CD14-positive monocyte (primary cell): ENCODE data around the gene BBC3. TPM values are rescaled to one million over a fixed set of nuclear protein-coding genes. Genes with fewer than 3 reads are reported as not detected.

ENCODE experiments used
- DNase-seq, 3 donors: peaks; one replicate each; pipeline ENCODE4 v3.0.0-alpha.2; 2011 to 2022
- H2AFZ ChIP-seq: 2 replicates; pipeline ENCODE4 v1.6.0; 2012; ENCODE audit warnings: mild to moderate bottlenecking, low read depth, low read length, inconsistent platforms; ENCODE audit not compliant: insufficient read depth, poor library complexity, severe bottlenecking
- H3K27ac ChIP-seq, 2 donors: 1 replicate in 1 of 2; 2 replicates in 1 of 2; pipeline ENCODE4 v1.5.1; 2012 to 2013; ENCODE audit warnings: low read length in 2 of 2, control low read depth in 1 of 2, inconsistent platforms in 1 of 2, low read depth in 1 of 2, mild to moderate bottlenecking in 1 of 2
- H3K27me3 ChIP-seq, 2 donors: one replicate each; pipeline versions ENCODE4 v1.6.0 to v1.6.1; 2011 to 2013; ENCODE audit warnings: low read length in 2 of 2; ENCODE audit not compliant: control insufficient read depth in 2 of 2, insufficient read depth in 2 of 2
- H3K36me3 ChIP-seq, 2 donors: replicated peaks in 1 of 2; 1 replicate in 1 of 2; 2 replicates in 1 of 2; pipeline versions ENCODE4 v1.5.1 to v1.6.1; 2012 to 2013; ENCODE audit warnings: low read length in 2 of 2, control low read depth in 1 of 2, inconsistent platforms in 1 of 2, mild to moderate bottlenecking in 1 of 2; ENCODE audit not compliant: insufficient read depth in 2 of 2, control insufficient read depth in 1 of 2
- H3K4me1 ChIP-seq, 2 donors: 1 replicate in 1 of 2; 2 replicates in 1 of 2; pipeline versions ENCODE4 v1.5.1 to v1.6.1; 2012 to 2013; ENCODE audit warnings: low read length in 2 of 2, control low read depth in 1 of 2, inconsistent platforms in 1 of 2, mild to moderate bottlenecking in 1 of 2, moderate library complexity in 1 of 2; ENCODE audit not compliant: insufficient read depth in 2 of 2, control insufficient read depth in 1 of 2
- H3K4me2 ChIP-seq: replicated peaks from 2 replicates; pipeline ENCODE3; 2012; ENCODE audit warnings: low read length, moderate library complexity, mild to moderate bottlenecking; ENCODE audit not compliant: poor library complexity, severe bottlenecking; ENCODE audit errors: extremely low read depth
- H3K4me3 ChIP-seq, 3 experiments: fragments of 200-600 bp in 1 of 3; sonication (generic) in 1 of 3; replicated peaks in 1 of 3; 1 replicate in 2 of 3; 2 replicates in 1 of 3; pipeline ENCODE4 v1.5.1; 2011 to 2013; ENCODE audit warnings: low read length in 3 of 3, mild to moderate bottlenecking in 3 of 3, control low read depth in 2 of 3, low read depth in 2 of 3, inconsistent platforms in 1 of 3, moderate library complexity in 1 of 3
- H3K79me2 ChIP-seq: 2 replicates; pipeline ENCODE4 v1.6.0; 2012; ENCODE audit warnings: mild to moderate bottlenecking, control low read depth, inconsistent platforms, low read length, moderate library complexity; ENCODE audit not compliant: insufficient read depth
- H3K9ac ChIP-seq: 2 replicates; pipeline ENCODE4 v1.6.0; 2017; ENCODE audit warnings: low read length, mild to moderate bottlenecking; ENCODE audit not compliant: insufficient read depth, poor library complexity, severe bottlenecking
- H3K9me3 ChIP-seq, 2 donors: replicated peaks in 1 of 2; 1 replicate in 1 of 2; 2 replicates in 1 of 2; pipeline versions ENCODE4 v1.5.1 to v1.6.1; 2012 to 2013; ENCODE audit warnings: low read length in 2 of 2, control low read depth in 1 of 2; ENCODE audit not compliant: control insufficient read depth in 1 of 2, insufficient read depth in 1 of 2
- H4K20me1 ChIP-seq: 2 replicates; pipeline ENCODE4 v1.6.0; 2012; ENCODE audit warnings: mild to moderate bottlenecking, low read length, control low read depth, moderate library complexity; ENCODE audit not compliant: insufficient read depth
- H3K27ac Mint-ChIP-seq, 7 donors: one replicate each; pipeline ENCODE4 v1.8.0; 2020; ENCODE audit warnings: mild to moderate bottlenecking in 7 of 7, mixed read lengths in 7 of 7, moderate library complexity in 6 of 7, inconsistent platforms in 2 of 7
- H3K27me3 Mint-ChIP-seq, 3 donors: one replicate each; pipeline ENCODE4 v1.8.0; 2021 to 2022; ENCODE audit warnings: low read depth in 3 of 3, mild to moderate bottlenecking in 3 of 3, mixed read lengths in 3 of 3, moderate library complexity in 3 of 3, inconsistent platforms in 1 of 3
- H3K36me3 Mint-ChIP-seq, 2 donors: one replicate each; pipeline ENCODE4 v1.8.0; 2020; ENCODE audit warnings: mixed read lengths in 2 of 2, inconsistent platforms in 1 of 2, mild to moderate bottlenecking in 1 of 2
- H3K4me1 Mint-ChIP-seq: one replicate; pipeline ENCODE4 v1.8.0; 2020; ENCODE audit warnings: mild to moderate bottlenecking, mixed read lengths
- H3K4me3 Mint-ChIP-seq, 2 donors: one replicate each; pipeline ENCODE4 v1.8.0; 2020; ENCODE audit warnings: mild to moderate bottlenecking in 2 of 2, mixed read lengths in 2 of 2, moderate library complexity in 1 of 2
- H3K9me3 Mint-ChIP-seq, 7 donors: one replicate each; pipeline ENCODE4 v1.8.0; 2020 to 2022; ENCODE audit warnings: mixed read lengths in 7 of 7, mild to moderate bottlenecking in 6 of 7, moderate library complexity in 6 of 7, inconsistent platforms in 2 of 7
- WGBS: methylation state at CpG from one replicate; pipeline ENCODE4 v1.1.5; 2013; ENCODE audit warnings: missing lambda C conversion rate; ENCODE audit not compliant: insufficient coverage; 5-methylcytosine and 5-hydroxymethylcytosine counted together
- intact Hi-C, 2 donors: fragments of 100-400 bp; cut with micrococcal nuclease; formaldehyde crosslinking; loops; one replicate each; pipeline versions ENCODE4 v1.15.0 to v1.15.1; 2023
- polyA plus RNA-seq, 3 donors: library from polyadenylated mRNA; depleted of rRNA in 1 of 3; unstranded in 2 of 3; stranded (reverse) in 1 of 3; fragments of 300-500 nt in 2 of 3; fragments of >200 nt in 1 of 3; fragmentation: Illumina TruSeq in 2 of 3; gene quantifications; 1 replicate in 2 of 3; 2 replicates in 1 of 3; pipeline ENCODE4 v1.2.3, GENCODE V29; 2012 to 2021
- TF ChIP-seq, protein P1 (sequence below): fragments of 200-600 bp; IDR thresholded peaks from one replicate; pipeline ENCODE4 v1.8.0; 2022; ENCODE audit warnings: antibody characterized with exemption, mild to moderate bottlenecking

BBC3 gene
- polyA plus RNA-seq, 3 donors, result 2.5 to 17.4 (median 4.8) TPM

DNA sequence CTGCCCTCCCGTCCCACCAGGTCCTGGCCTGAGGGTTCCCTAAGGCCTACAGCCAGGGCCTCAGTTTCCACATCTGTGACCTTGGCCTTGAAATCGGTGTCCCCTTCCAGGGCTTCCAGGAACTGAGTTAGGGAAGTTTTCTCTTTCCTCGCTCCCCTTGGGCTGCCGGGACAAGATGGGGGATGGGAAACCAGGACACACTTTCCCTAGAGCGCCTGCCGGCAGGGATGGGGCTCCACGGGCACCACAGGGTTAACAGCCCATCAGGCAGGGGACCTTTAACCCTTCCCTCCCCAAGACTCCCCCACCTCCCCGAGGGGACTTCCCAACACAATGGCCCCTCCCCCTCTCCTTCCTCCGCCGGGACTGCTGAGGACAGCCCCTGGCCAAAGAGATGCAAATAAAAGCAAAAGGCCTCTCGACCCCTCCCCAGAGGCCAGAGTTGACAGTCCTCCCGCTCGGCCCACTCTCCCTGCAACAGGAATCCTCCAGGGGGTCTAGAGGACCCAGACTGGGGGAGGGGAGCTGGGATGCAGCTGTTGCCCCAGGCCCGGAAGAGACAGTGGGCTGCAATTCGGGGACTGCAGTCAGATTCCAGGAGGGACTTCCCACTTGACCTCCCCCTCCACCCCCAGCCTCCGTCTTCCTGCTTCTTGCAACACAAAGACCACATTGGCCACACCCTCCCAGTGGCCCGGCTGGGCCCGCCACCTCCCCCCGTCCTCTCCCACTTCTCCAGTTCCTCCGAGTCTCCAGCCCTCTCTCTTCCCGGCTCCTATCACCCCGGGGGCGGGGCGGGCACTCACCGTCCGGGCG, 3.4 kb downstream of the BBC3 start:
- Histone ChIP-seq H3K27ac (peak overlapping the region; percentile 86 to 96), H3K27me3 (peaks cover 0 to 8% of the 10 kb centered on the region in 2 donors), H3K4me1 (peaks cover 53 to 64% of the 10 kb centered on the region in 2 donors), H3K4me2 (peak overlapping the region; percentile 82), H3K9ac (peak overlapping the region; percentile 89), H3K4me3 (peak overlapping the region; percentile 51 to 99 (median 70)), H4K20me1 (peaks cover 30% of the 10 kb centered on the region), H2AFZ (no peak overlapping the region), H3K79me2 (peaks cover 14% of the 10 kb centered on the region), H3K9me3 (no peaks in the 10 kb centered on the region), H3K36me3 (peaks cover 5% of the 10 kb centered on the region in 2 donors)
- TF ChIP-seq, protein P1, sequence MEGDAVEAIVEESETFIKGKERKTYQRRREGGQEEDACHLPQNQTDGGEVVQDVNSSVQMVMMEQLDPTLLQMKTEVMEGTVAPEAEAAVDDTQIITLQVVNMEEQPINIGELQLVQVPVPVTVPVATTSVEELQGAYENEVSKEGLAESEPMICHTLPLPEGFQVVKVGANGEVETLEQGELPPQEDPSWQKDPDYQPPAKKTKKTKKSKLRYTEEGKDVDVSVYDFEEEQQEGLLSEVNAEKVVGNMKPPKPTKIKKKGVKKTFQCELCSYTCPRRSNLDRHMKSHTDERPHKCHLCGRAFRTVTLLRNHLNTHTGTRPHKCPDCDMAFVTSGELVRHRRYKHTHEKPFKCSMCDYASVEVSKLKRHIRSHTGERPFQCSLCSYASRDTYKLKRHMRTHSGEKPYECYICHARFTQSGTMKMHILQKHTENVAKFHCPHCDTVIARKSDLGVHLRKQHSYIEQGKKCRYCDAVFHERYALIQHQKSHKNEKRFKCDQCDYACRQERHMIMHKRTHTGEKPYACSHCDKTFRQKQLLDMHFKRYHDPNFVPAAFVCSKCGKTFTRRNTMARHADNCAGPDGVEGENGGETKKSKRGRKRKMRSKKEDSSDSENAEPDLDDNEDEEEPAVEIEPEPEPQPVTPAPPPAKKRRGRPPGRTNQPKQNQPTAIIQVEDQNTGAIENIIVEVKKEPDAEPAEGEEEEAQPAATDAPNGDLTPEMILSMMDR, result no peak
- H3K36me3 Mint-ChIP-seq, result peaks cover 9 to 21% of the 10 kb centered on the region in 2 donors
- WGBS, result 0% methylated on average over 20 of the region's 27 CpGs
- H3K9me3 Mint-ChIP-seq, result peaks cover 0 to 5% (median 0%) of the 10 kb centered on the region in 7 donors
- peak; percentile 86 to 93 (median 86) for DNase-seq
- intact Hi-C loops, result loop anchor here in 1 of 2 donors (2.0 kb wide), 1 partner anchor 13 kb away; no protein-coding TSS in a partner anchor
- H3K27me3 Mint-ChIP-seq, result peaks cover 9 to 15% (median 13%) of the 10 kb centered on the region in 3 donors
- H3K27ac Mint-ChIP-seq, result peak overlapping the region; percentile 96 to 99 (median 98)
- H3K4me1 Mint-ChIP-seq, result peaks cover 26% of the 10 kb centered on the region
- H3K4me3 Mint-ChIP-seq, result peak overlapping the region; percentile 87 to 88

DNA sequence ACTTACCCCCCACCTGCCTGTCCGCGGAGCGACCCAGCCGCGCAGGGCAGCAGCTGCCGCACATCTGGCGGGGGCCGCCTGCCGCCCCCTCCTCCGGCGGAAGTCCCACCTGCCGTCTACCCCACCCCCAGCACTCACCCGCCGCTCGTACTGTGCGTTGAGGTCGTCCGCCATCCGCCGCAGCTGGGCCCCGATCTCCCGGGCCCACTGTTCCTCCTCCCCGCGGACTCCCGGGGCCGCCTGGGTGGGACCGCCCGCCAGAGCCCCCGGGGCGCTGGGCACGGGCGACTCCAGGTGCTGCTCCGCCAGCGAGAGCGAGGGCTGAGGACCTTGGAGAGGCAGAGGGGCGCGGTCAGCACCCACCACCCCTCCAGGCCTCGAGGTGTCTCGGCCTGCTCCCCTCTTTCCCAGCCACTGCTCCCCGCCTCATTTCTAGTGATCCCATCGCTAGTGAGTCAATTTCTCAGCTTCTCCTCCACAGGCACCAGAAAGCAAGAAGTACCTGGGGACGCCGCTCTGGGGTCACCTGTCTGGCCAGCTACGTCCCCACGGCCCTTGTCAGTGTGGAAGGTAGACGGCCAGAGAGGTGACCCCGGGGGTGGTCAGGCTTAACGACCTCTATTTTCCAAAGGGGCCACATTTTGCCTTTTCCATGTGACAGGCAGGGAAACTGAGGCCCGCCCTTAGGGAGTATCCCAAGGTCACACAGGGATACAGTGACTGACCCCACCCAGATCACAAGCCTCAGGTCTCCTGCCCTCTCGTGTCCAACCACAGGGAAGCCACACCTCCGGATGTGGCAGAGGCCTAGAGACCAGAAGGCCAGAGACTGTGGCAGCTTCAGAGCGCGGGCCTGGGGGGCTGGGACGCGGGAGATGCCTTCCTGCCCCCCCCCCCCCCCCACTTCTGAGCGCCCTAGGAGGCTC, 4.3 kb downstream of the BBC3 start:
- peaks cover 17% of the 10 kb centered on the region for H3K4me1 Mint-ChIP-seq
- Histone ChIP-seq H3K9me3 (no peaks in the 10 kb centered on the region), H3K9ac (peak overlapping the region; percentile 89), H3K79me2 (peaks cover 14% of the 10 kb centered on the region), H3K4me1 (peaks cover 44 to 55% of the 10 kb centered on the region in 2 donors), H3K27ac (peak overlapping the region; percentile 86 to 96), H3K36me3 (peaks cover 12 to 14% of the 10 kb centered on the region in 2 donors), H2AFZ (no peak overlapping the region), H3K4me3 (peak overlapping the region; percentile 51 to 99 (median 70)), H3K4me2 (peak overlapping the region; percentile 82), H3K27me3 (peaks cover 0 to 4% of the 10 kb centered on the region in 2 donors), H4K20me1 (peaks cover 38% of the 10 kb centered on the region)
- peaks cover 2 to 6% (median 5%) of the 10 kb centered on the region in 3 donors for H3K27me3 Mint-ChIP-seq
- H3K9me3 Mint-ChIP-seq, result peaks cover 0 to 2% (median 0%) of the 10 kb centered on the region in 7 donors
- peak overlapping the region; percentile 96 to 99 (median 98) for H3K27ac Mint-ChIP-seq
- peak overlapping the region; percentile 87 to 88 for H3K4me3 Mint-ChIP-seq
- intact Hi-C loops, result loop anchor here in 1 of 2 donors (2.0 kb wide), 1 partner anchor 14 kb away; no protein-coding TSS in a partner anchor
- peaks cover 17 to 30% of the 10 kb centered on the region in 2 donors for H3K36me3 Mint-ChIP-seq
- WGBS, result 0% methylated on average over 47 of the region's 56 CpGs
- TF ChIP-seq, protein P1, result no peak
- peak; percentile 80 to 85 (median 82) for DNase-seq
